GM18870 (cell line): ENCODE data around the gene UBL4B.

Source experiments
- ATAC-seq: cut with Tn5 transposase; IDR thresholded peaks from one replicate; pipeline ENCODE4 v1.9.1; 2021; ENCODE audit warnings: moderate library complexity; ENCODE audit not compliant: unreplicated experiment

The UBL4B gene

DNA sequence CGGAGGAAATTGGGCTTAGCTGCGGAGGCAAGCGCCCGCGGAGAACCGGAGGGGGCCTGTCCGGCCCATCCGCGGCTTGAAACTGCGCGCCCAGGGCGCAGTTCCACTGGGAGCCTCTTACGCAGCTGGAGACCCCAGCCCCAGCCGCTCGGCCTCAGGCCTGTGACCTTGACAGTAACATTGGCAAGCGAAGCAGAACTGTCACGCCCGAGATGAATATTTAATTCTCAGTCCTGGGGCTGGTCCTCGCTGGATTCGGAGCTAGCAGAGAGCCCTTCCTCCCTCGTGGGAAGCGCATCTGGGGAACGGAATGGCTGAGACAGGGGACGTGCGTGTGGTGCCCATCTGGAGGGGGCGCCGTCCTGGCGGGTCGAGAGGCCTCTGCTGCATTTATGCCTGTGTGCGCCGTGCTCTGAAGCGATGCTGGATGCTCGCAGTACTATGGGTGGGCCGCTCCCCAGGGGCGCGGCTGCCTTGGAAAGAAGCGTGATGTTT is 39.0 kb downstream of the UBL4B start:
- no peak for ATAC-seq

DNA sequence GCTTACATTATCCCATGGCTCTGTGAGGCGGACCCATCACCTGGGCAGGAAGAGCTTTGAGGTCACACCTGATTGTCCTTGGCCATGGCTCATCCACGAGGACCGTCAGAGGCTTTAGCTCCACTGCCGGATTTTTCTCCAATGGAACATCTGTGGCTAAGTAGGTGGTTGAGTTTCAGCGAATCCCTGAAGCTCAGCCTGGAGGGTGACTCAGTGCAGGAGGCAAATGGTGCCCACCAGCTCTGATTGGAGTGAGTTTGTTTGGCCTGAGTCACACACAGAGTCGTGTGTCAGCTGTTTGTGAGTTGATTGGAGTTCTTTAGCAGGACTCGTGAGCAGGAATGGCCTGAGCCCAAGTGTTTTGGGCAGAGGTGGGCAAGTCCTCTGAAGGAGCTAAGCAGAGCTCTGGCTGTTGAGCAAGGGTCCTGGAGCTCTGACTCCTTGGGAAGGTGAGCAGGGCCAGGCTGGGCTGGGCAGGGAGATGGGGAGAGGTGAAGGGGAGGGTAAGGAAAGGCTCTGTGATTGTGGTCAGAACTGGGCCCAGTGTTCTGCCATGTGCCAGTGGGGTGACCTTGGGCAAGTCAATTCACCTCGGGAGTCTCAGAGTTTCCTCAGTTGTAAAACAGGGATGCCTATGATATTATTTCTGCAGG is 40.0 kb downstream of the UBL4B start:
- ATAC-seq = no peak

DNA sequence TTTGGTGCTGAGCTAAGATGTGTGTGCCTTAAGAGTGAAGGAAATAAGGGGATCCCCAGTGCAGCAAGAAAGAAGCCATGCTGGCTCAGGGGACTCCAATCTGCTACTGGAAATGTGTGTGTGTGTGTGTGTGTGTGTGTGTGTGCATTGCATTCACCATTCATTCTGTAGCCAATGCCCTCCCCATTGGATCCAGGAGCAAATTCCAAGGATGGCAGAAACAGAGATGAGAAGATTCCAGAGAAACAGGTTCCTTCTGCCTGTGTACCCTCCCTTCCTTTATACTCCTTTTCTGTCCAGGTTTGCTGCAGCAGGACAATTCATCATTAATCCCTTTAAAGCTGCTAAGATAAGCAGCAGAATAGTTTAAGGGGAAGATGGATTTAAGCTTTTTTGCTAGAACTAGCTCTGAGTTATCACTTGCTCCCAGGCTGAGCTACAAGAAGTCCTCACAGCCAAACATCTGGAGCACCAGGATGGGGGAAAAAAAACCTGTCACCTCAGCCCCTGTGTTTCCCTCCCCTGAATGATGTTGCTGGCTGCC is 41.2 kb downstream of the UBL4B start:
- no peak for ATAC-seq

DNA sequence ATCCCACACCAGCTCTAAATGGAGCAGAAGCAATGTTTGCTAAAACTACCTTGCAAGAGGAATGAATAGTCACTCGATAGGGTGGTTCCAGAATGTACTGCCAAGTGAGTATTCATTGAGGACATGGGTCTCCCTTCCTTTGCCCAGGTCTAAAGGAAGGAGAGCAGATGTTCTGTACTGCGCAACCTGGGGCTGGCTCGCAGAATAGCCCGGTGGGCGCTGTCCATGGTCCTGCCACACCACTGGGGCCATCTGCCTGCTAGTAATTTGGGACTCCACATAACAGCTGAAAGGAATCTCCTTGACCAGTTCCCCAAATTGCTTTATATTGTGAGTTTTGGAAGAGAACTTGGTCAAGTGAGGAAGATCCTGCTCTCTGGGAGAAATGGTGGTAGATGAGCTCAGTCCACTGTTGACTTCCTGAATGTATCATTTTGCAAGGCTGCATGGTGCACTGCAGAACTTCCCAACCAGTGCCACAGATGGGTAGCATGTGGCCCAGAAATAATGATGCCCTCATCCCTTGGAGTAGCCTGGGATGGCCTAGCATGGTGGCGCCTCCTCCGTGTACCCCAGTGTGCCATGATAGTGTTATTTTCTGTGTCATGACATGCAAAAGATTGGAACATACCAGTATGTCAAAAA is 43.8 kb downstream of the UBL4B start:
- ATAC-seq = no peak

DNA sequence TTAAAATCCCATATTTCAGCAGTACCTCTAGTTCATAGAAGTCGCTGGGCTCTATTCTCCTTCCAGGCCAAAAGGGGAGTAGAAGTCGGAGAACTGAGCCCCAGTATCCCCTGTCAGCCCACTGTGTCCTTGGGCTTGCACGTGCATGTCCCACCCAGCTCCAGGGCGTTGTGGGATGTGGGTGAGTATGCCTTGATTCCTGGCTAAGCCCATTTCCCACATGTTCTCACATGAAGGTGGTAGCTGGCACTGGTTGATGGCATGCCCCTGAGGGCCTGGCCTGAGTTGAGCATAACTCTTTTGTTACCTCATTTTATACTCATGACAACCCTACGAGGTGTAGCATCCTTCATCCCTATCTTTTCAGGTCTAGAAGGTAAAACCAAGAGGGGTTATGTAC is 46.0 kb downstream of the UBL4B start:
- ATAC-seq = no peak

DNA sequence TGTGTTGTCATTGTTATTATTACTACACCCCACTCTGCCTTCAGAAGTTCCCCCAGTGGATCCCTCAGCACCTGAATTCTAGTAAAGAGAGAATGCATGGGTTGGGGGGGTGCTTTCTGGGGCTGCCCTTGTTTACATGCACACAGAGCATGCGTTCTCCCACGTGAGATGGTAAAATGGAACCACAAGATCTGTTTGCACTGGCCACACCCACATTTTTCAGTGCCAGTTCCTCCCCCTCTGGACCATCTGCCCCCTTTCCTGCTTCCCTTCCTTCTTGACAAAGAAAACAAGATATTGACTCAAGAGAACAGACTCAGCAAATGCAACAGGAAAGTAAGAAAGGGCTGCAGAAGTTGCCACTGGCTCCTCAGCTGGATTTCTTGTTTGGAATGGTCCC is 46.9 kb downstream of the UBL4B start:
- ATAC-seq = no peak

DNA sequence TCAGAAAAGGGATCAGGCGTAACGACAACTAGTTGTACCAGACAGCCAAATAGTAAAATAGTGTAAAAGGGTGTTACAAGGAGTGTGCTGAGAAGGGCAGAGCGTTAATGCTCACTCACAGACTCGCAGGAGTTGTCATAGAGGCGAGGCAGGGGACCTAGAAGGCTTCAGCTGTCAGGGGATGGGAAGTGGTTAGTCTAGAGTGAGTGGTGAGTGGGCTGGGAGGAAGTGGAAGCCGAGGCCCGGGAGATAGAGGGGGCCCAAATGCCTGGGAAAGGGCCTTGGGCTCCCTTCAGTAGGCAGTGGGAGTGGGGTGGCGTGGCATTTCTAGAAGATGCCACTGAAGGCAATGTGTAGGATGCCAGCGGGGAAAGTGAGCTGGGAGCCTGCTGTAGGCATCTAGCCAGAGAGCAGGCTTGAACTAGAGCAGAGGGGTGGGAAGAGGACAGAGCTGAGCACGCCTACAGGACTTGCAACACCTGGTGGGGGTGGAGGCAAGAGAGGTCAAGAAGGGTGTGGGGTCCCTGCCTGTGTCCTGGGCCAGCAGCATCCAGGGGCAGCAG is 48.4 kb downstream of the UBL4B start:
- ATAC-seq = no peak

DNA sequence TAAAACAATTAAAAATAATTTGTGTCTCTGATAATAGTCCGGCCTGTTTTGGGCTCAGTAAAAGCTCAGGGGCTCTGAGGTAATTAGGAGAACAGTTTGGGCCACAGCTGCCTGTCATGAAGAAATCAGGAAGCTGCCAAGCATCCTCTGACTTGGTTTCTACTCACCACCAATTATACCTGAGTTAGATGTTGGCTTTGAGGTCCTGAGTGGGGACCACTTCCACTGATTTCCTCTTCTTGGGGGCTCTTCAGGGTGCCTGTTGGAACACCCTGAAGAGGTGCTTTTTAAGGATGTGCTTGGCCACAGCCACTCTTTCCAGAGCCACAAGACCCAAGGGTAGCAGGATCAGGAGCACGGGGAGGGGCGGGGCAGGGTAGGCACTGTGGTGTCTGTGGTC is 48.9 kb downstream of the UBL4B start:
- ATAC-seq = no peak

DNA sequence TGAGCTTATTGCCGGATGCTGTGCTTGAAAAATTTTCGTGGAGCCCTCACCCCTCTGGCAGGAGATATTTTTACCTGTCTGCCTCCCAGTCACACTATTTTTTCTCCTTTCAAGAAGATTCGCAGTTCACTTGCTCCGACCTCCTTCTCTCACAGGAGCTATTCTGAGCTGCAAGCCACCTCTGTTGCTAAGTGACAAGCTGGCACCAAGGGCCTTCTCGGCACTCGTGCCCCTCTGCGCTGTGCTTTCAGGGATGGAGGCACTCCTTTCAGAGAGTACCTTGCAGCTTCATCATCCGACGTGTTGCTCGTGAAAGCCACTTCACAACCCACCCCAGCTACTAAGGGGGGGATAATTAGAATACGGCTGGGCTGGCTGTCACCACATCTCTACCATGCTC is 49.6 kb downstream of the UBL4B start:
- ATAC-seq = no peak
